ENCODE measurements around the gene SIMC1.

The SIMC1 gene

DNA sequence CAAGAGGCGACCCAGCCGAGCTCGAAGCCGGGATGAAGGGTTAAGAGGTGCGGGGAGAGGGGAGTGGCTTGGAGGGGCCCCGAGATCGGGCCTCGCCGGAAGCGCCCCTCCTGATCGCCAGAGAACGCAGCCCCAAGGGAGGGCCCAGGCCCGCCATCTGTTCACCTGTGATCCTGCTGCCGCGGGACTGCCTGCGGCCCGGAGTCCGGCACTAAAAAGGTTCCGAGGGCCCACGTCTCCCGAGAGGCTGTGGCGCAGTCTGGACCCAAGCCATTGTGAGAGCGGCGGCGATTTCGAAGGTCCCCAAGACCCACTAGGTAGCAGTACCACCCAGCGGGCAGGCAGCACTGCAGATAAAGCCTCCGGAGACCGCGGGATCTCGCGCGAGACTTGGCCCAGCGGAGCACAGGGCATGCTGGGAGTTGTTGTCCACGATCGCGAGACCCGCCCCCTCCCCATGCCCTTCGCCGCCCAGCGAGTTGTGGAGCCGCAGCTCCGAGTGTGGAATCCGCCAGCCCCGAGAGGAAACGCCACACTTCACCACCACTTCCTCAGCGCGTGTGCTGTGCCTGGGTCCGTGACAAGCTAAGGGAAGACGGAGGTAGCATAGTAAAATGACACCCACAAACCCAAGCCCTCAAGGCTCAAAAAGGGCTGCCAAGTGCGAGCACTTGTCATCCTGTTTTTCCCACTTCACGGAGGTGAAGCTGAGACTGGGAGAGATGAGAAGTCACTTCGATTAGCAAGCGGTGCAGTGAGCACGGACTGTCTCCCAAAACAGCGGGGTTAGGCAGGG lies 123.4 kb downstream of the SIMC1 start, which contains the start of gene KIAA1191:
Gene KIAA1191, minus strand, starts transcription at position 328 of the 796 bp plus-strand sequence. CDS start 2,256 bp downstream, outside the sequence.
- no peaks in the 10 kb centered on the region for H3K27me3 Mint-ChIP-seq
- H3K9me3 Mint-ChIP-seq, result no peaks in the 10 kb centered on the region
- H3K36me3 Mint-ChIP-seq (ENCODE audit: low read depth), result peaks cover 22% of the 10 kb centered on the region
- H3K4me1 Mint-ChIP-seq (ENCODE audit: low read depth), result peaks cover 36% of the 10 kb centered on the region
- H3K27ac Mint-ChIP-seq, result peak within 1 kb of the TSS; percentile 97
- peak within 1 kb of the TSS; percentile 98 for H3K4me3 Mint-ChIP-seq

DNA sequence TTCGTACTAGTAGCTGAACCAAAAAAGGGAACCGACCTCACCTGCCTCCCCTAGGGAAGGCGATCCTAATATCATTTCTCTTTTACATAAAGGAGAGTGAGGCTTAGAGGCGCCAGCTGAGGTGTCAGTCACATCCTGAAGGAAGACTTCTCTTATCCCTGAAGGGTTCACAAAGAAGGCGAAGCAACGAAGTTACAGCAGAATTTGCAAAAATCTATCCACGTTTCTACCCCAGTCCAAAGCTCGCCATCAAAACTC lies 123.9 kb downstream of the SIMC1 start:
- H3K4me1 Mint-ChIP-seq (ENCODE audit: low read depth), result peaks cover 39% of the 10 kb centered on the region
- peak overlapping the region; percentile 98 for H3K4me3 Mint-ChIP-seq
- H3K27me3 Mint-ChIP-seq, result no peaks in the 10 kb centered on the region
- peak overlapping the region; percentile 97 for H3K27ac Mint-ChIP-seq
- H3K36me3 Mint-ChIP-seq (ENCODE audit: low read depth), result peaks cover 25% of the 10 kb centered on the region
- H3K9me3 Mint-ChIP-seq, result no peaks in the 10 kb centered on the region

DNA sequence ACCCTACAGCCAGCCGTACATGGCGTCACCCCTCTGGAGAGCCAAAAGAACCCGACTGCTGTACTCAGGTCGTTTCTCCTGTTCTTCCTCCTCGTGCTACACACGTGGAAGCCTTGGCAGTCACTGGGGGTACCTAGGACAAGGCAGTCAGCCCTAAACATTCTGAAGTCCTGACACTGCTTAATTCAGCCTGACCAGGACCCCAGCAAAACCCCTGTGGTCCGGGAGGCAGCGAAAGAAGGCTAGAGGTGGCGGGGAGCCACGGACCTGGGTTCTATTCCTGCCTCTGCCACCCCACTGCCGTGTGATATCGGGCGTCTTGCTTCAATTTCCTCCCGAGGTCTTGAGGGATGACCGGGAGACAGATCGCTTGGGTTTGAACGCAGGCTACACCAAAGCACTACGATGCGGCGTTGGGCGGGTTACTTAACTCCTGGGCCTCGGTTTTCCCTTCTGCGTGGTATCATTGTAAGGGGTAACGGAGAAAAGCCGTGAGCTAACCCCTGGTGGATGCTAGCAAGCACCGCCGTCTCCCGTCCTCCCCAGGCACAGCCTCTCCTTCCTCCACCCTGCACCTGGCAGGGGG lies 126.6 kb downstream of the SIMC1 start:
- Mint-ChIP-seq H3K36me3 (ENCODE audit: low read depth) (peaks cover 22% of the 10 kb centered on the region), H3K4me3 (peak overlapping the region; percentile 78)

DNA sequence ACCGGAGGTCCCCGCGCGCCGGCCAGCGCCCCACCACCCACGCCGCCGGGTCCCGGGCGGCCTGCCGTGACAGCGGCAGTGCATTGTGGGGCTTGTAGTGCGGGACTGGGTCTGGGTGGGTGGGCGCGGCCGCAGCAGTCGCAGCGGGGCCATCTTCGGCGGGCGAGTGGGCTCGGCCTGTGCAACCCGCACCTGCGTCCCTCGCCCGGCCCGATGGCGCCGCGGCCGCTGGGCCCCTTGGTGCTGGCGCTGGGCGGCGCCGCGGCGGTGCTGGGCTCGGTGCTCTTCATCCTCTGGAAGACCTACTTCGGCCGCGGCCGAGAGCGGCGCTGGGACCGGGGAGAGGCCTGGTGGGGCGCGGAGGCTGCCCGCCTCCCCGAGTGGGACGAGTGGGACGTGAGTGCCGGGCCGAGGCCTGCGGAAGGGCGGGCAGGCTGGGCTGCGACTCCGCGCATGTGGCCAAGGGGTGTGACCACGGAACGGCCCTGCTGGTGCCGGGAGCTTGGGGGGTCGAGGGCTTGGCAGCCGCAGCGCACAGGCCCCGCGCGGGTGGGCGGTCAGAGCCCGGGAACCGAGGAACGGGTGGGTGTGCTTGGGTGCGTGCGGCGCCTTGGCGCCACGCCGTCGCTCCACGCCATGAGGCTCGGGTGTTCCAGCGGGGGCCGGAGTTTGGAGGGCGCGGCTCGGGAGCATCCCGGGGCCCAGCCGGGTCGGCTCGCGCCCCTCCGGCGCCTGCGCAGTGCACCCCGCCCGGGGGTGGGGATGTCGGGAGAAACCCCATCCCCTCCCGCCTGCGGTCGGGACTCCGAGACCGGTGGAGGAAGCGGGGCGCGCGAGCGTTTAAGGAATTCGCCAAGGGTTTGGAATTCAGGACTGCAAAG lies 127.4 kb downstream of the SIMC1 start, which contains the start of gene ARL10:
Gene ARL10, plus strand, starts transcription at position 137 of the 881 bp plus-strand sequence. Its CDS starts 77 bp downstream, at position 214.
- H3K27me3 Mint-ChIP-seq, result no peaks in the 10 kb centered on the region
- no peaks in the 10 kb centered on the region for H3K9me3 Mint-ChIP-seq
- H3K4me1 Mint-ChIP-seq (ENCODE audit: low read depth), result peaks cover 26% of the 10 kb centered on the region
- H3K36me3 Mint-ChIP-seq (ENCODE audit: low read depth), result peaks cover 21% of the 10 kb centered on the region
- H3K27ac Mint-ChIP-seq, result peak within 1 kb of the TSS; percentile 85
- H3K4me3 Mint-ChIP-seq, result peak within 1 kb of the TSS; percentile 78

More for the DNA sequence above, 126.6 kb downstream of the SIMC1 start:
- Mint-ChIP-seq H3K27me3 (no peaks in the 10 kb centered on the region), H3K27ac (peak overlapping the region; percentile 85), H3K4me1 (ENCODE audit: low read depth) (peaks cover 28% of the 10 kb centered on the region), H3K9me3 (no peaks in the 10 kb centered on the region)

DNA sequence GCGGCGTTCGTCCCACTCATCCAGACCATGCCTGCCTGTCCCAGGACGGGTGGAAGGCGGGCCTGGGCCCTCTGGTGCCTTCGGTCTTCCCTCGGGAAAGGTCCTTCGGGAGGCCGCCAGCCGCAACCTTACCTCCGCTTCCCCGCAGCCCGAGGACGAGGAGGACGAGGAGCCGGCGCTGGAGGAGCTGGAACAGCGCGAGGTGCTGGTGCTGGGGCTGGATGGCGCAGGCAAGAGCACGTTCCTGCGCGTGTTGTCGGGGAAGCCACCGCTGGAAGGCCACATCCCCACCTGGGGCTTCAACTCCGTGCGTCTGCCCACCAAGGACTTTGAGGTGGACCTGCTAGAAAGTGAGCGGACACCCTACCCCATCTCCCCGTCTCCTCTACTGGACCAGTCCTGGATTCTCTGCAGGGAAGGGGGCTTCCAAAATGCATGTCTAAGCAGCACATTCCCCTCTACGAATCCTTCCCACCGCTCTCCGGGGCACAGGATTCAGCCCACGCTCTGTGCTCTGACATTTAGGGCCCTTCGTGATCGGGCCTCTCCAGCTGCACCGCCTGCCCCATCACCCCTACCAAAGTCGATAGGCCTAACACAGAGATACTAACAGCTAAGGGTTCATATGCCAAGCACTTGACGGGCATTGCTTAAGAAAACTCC lies 128.1 kb downstream of the SIMC1 start:
- Mint-ChIP-seq H3K4me3 (peak overlapping the region; percentile 69), H3K9me3 (no peaks in the 10 kb centered on the region), H3K36me3 (ENCODE audit: low read depth) (peaks cover 21% of the 10 kb centered on the region), H3K27ac (peak overlapping the region; percentile 63), H3K4me1 (ENCODE audit: low read depth) (peaks cover 26% of the 10 kb centered on the region), H3K27me3 (no peaks in the 10 kb centered on the region)

DNA sequence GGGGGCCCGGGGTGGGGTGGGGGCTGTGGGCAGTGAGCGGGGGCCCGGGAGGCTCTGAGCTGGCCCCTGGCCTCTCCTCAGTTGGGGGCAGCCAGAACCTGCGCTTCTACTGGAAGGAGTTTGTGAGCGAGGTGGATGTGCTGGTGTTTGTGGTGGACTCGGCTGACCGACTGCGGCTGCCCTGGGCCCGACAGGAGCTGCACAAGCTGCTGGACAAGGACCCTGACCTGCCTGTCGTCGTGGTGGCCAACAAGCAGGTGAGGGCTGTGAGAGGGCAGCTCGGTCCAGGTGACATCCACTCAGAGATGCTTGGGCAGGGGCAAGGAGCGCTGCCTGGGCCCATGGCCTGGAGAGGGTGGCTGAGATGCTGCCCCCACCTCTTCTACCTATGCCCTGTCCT lies 130.5 kb downstream of the SIMC1 start:
- Mint-ChIP-seq H3K9me3 (no peaks in the 10 kb centered on the region), H3K4me3 (no peak overlapping the region), H3K27ac (no peak overlapping the region), H3K36me3 (ENCODE audit: low read depth) (peaks cover 21% of the 10 kb centered on the region), H3K4me1 (ENCODE audit: low read depth) (peaks cover 14% of the 10 kb centered on the region), H3K27me3 (no peaks in the 10 kb centered on the region)

DNA sequence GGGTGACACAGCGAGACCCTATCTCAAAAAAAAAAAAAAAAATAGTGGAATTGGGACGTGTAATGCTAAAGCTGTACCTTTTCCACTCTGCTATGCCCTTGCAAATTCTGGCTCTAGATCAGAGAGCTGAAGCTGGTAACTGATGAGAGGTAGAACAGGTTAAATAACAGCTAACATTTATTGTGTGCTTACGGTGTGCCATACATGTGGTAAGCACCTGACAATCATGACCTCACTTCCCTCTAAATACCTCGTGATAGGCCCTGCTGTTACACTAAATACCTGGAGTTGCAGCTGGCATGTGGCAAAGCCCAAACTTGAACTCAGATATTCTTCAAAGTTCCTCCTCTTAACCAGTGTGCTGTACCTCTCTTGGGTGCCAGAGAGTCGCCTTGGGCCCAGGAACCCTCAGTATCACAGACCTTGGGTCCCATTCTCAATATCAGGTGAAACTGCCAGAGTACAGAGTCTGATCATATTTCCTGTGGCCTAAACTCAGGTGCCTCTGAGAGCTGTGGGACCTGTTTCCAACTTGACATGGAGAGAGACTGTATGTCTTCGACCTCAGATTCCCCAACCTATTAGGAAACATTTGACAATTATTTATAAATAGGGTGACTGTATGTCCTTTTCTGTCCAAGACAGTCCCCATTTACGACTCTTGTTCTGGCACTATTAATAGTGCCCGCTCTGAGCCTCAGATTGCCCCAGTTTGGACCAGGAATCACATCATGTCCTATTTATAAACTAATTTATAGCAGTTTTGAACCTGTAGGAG lies 131.9 kb downstream of the SIMC1 start:
- Mint-ChIP-seq H3K27me3 (no peaks in the 10 kb centered on the region), H3K4me1 (ENCODE audit: low read depth) (peaks cover 14% of the 10 kb centered on the region), H3K27ac (no peak overlapping the region), H3K36me3 (ENCODE audit: low read depth) (peaks cover 21% of the 10 kb centered on the region), H3K4me3 (no peak overlapping the region), H3K9me3 (no peaks in the 10 kb centered on the region)

DNA sequence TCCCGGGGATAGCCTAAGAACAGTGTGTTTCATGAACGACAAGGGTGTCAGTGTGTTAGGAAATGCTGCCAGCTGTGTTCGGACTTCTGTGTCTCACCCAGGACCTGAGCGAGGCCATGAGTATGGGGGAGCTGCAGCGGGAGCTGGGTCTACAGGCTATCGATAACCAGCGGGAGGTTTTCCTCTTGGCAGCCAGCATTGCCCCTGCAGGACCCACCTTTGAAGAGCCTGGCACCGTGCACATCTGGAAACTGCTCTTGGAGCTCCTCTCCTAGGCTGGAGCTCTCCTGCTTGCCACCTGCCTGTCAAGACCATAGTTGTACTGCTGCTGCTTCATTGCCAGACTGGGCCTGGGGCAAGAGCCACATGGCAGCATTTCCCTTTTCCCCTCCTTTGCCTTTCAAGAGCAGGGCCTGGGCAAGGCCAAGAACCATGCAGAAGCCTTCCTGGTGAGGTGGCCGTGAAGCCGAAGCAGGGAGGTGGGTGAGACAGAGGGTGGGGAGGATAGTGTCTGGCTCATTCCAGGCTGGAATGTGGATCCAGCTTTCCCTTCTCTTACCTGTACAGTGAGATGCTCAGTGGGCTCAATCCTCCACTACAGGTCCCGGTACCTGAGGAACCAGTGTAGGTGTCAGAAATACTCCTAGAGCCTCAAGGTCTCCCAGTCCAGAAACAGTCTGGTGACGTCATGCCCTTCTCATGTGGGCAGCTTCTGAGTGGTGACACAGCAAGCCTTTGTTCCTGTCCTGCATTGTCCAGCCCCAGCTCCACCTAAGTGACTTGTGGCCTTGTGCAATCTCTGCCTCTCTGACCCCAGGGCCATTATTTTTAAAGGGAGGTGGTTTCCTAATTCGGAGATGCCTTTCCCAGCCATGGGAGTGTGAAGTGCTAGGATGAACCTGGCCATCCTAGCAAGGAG lies 133.7 kb downstream of the SIMC1 start:
- no peak overlapping the region for H3K27ac Mint-ChIP-seq
- H3K27me3 Mint-ChIP-seq, result no peaks in the 10 kb centered on the region
- peaks cover 9% of the 10 kb centered on the region for H3K4me1 Mint-ChIP-seq (ENCODE audit: low read depth)
- no peak overlapping the region for H3K4me3 Mint-ChIP-seq
- H3K36me3 Mint-ChIP-seq (ENCODE audit: low read depth), result peaks cover 29% of the 10 kb centered on the region
- H3K9me3 Mint-ChIP-seq, result no peaks in the 10 kb centered on the region

DNA sequence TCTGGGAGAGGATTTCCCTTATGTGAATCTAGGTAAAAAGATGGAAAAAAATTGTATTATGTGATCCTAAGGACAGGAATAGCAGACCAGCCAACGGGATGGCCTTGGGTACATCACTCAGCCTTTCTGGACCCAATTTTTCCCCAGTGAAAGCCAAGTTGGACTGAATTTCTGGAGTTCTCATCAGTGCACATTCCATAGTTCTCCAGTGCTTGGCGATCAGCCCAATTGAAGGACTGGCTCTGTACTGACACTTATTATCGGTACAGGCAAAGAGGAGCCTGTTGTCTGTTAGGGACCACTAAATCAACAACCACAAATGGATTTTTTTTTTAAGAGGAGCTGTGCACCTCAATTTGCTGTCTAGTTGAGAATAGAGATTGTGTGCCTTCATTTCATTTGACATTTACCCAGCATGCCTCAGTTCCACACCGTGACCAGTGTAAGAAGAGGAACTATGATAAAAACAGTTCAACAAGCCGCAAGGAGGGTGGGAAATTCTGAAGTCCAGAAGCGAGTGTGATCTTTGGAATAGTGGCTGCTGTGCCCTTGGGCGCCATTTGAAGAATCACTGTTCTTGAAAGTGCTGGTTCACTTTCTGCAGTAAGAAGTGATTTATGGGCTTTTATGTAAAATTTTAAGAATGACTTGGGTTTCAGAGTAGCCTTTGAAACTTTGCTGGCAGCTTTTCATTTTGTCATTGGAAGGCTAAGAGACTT lies 135.0 kb downstream of the SIMC1 start:
- Mint-ChIP-seq H3K27me3 (no peaks in the 10 kb centered on the region), H3K27ac (no peak overlapping the region), H3K4me1 (ENCODE audit: low read depth) (no peaks in the 10 kb centered on the region), H3K36me3 (ENCODE audit: low read depth) (peaks cover 23% of the 10 kb centered on the region), H3K9me3 (no peaks in the 10 kb centered on the region), H3K4me3 (no peak overlapping the region)

DNA sequence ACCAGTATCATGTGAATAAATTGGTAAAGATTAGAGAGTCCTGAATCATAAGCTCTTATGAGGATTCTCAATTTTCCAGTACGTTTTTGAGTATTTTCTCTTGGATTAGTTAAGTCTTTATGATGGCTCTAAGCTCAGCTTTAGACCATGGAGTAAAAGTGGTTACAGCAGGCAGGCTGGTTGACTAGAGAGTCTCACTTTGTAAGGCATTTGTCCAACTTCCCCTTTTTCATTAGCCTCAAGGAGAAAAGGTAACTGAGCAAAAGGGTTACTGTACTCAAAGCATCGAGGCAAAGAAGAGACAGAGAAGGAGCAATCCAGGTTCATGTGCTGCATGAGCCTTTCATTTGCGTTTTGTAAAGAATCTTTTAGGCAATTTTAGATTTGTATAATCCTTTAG lies 141.7 kb downstream of the SIMC1 start:
- no peak overlapping the region for H3K27ac Mint-ChIP-seq
- no peak overlapping the region for H3K4me3 Mint-ChIP-seq
- H3K36me3 Mint-ChIP-seq (ENCODE audit: low read depth), result peaks cover 73% of the 10 kb centered on the region
- no peaks in the 10 kb centered on the region for H3K27me3 Mint-ChIP-seq
- no peaks in the 10 kb centered on the region for H3K4me1 Mint-ChIP-seq (ENCODE audit: low read depth)
- H3K9me3 Mint-ChIP-seq, result no peaks in the 10 kb centered on the region

DNA sequence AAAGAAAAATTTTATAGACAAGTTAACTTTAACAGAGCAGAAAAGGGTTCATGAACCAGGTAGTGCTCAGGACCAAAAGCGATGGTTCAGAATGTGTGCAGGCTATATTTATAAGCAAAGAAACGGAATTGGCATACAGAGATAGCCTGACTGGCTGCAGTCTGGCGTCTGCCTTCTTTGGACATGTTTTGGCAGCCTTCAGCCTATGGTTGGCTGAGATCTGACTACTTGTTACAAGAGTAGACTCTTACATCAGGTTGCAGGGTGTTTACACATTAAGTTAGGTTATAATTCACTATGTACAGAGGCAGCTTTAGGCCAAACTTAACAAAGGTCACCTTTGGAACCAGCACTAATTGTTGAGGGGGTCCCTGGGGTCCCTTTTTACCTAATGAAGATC lies 143.2 kb downstream of the SIMC1 start:
- Mint-ChIP-seq H3K4me1 (ENCODE audit: low read depth) (peaks cover 9% of the 10 kb centered on the region), H3K9me3 (no peaks in the 10 kb centered on the region), H3K36me3 (ENCODE audit: low read depth) (peaks cover 81% of the 10 kb centered on the region), H3K4me3 (no peak overlapping the region), H3K27me3 (no peaks in the 10 kb centered on the region), H3K27ac (no peak overlapping the region)

DNA sequence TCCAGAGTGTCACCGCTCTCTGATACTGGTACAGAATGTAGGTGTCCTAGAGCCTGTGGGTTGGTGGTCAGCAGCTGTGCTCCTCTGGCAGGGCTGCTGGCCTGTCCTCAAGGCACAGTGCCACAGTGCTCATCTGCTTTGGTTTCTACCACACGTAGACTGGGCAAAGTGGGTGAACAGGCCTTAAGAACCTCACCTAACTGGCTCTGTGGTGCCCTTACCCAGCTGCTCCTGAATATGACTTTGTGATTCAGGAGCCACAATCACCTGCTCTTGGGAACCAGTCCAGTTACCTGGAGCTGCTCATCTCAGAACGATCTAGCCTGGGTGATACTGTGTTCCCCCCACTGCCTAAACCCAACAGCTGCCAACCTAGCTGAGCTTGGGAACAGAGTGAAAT lies 143.8 kb downstream of the SIMC1 start:
- Mint-ChIP-seq H3K27me3 (no peaks in the 10 kb centered on the region), H3K4me1 (ENCODE audit: low read depth) (peaks cover 15% of the 10 kb centered on the region), H3K9me3 (no peaks in the 10 kb centered on the region), H3K36me3 (ENCODE audit: low read depth) (peaks cover 82% of the 10 kb centered on the region), H3K27ac (no peak overlapping the region), H3K4me3 (no peak overlapping the region)

DNA sequence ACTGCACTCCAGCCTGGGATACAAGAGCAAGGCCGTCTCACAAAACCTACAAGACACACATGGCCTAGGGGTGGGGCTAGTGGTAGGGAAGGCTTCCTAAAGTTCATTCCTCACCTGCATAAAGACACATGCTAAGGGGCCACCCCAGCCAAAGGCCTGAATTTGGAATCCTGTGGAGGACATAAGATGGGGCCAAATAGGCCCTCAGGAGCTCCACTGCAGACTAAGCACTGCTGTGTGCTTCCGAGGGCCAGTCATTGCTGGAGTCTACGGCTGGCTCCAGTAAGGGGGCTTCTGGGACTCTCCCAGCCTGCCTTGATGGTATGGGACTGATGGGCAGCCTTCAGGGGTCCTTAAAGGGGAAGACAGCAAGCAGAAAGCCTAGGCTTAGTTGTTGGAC lies 144.5 kb downstream of the SIMC1 start:
- Mint-ChIP-seq H3K36me3 (ENCODE audit: low read depth) (peaks cover 88% of the 10 kb centered on the region), H3K9me3 (no peaks in the 10 kb centered on the region), H3K4me3 (no peak overlapping the region), H3K27ac (no peak overlapping the region), H3K27me3 (no peaks in the 10 kb centered on the region), H3K4me1 (ENCODE audit: low read depth) (peaks cover 19% of the 10 kb centered on the region)

All from stimulated activated naive CD8-positive, alpha-beta T cell treated with anti-CD3 and anti-CD28 coated beads, Interleukin-15, Interleukin-2, amounts not matched to agents 100 ng/mL and 50 ng/mL, for 24 hours (primary cell).